Glomerular endothelial cell (primary cell): Measurements from ENCODE around the gene PIEZO1. TPM values are rescaled to one million over a fixed set of nuclear protein-coding genes. Genes with fewer than 3 reads are reported as not detected.

Experiments
- DNase-seq: peaks from one replicate; pipeline ENCODE4 v3.0.0-alpha.2; 2011; ENCODE audit warnings: low read depth, low spot score; ENCODE audit errors: extremely low read depth
- total RNA-seq: library from RNA; depleted of rRNA; stranded (reverse); fragments of >200 nt; gene quantifications from 2 replicates; pipeline ENCODE4 v1.2.3, GENCODE V29; 2015

PIEZO1 gene
- total RNA-seq, 1 donor from 2014 or later, result 466 TPM

GRCh38 chr16:88816736-88817535 is 31.9 kb upstream of the PIEZO1 start:
- no peak for DNase-seq

GRCh38 chr16:88815901-88816589 is 31.0 kb upstream of the PIEZO1 start:
- DNase-seq, result no peak

GRCh38 chr16:88815227-88815626 is 30.2 kb upstream of the PIEZO1 start:
- no peak for DNase-seq

- no peak for DNase-seq
Measured at GRCh38 chr16:88814144-88814502, 29.1 kb upstream of the PIEZO1 start.

GRCh38 chr16:88813269-88814143 is 28.5 kb upstream of the PIEZO1 start:
- DNase-seq, result no peak

- no peak for DNase-seq
Measured at GRCh38 chr16:88812513-88813268, 27.7 kb upstream of the PIEZO1 start.

- peak; percentile 14 for DNase-seq
Measured at GRCh38 chr16:88811769-88812512, 26.9 kb upstream of the PIEZO1 start, which contains the start of gene APRT. Gene APRT, minus strand, starts transcription at chr16:88811928. Its CDS starts 29 bp downstream, at chr16:88811899.

- DNase-seq, result no peak
Measured at GRCh38 chr16:88810912-88811768, 26.1 kb upstream of the PIEZO1 start.

GRCh38 chr16:88810166-88810911 is 25.3 kb upstream of the PIEZO1 start:
- no peak for DNase-seq

GRCh38 chr16:88809676-88810165 is 24.7 kb upstream of the PIEZO1 start:
- DNase-seq, result no peak

GRCh38 chr16:88809068-88809675 is 24.2 kb upstream of the PIEZO1 start:
- no peak for DNase-seq

GRCh38 chr16:88807626-88808453 is 22.8 kb upstream of the PIEZO1 start:
- DNase-seq, result no peak

GRCh38 chr16:88807142-88807625 is 22.2 kb upstream of the PIEZO1 start:
- no peak for DNase-seq

- DNase-seq, result no peak
Measured at GRCh38 chr16:88806491-88807111, 21.6 kb upstream of the PIEZO1 start.

GRCh38 chr16:88805887-88806393 is 20.9 kb upstream of the PIEZO1 start:
- no peak for DNase-seq

GRCh38 chr16:88805340-88805715 is 20.3 kb upstream of the PIEZO1 start:
- DNase-seq, result no peak
